ENCODE data around the gene GJA1. TPM values are rescaled to one million over a fixed set of nuclear protein-coding genes. Genes with fewer than 3 reads are reported as not detected.

GJA1 gene
- total and polyA plus RNA-seq, 2 of the 4 experiments (the other 2 are of a cell fraction): 180 to 323 TPM

GRCh38 chr6:121460170-121460569 lies 24.7 kb downstream of the GJA1 start:
- ATAC-seq (ENCODE audit: low read depth) (no peak), DNase-seq (no peak)
- Histone ChIP-seq H4K5ac (ENCODE audit: low read depth, low read length) (no peak overlapping the region), H2BK5ac (ENCODE audit: low read depth, low read length, poor library complexity, severe bottlenecking) (no peak overlapping the region), H3K9me3 (ENCODE audit: control insufficient read depth, insufficient read depth, low read length) (no peaks in the 10 kb centered on the region), H3K4ac (ENCODE audit: low read depth, low read length) (no peak overlapping the region), H3K4me3 (ENCODE audit: insufficient read depth, low read depth, low read length) (no peak overlapping the region), H3K27me3 (ENCODE audit: control insufficient read depth, insufficient read depth, low read length) (no peaks in the 10 kb centered on the region), H3K9ac (ENCODE audit: low read depth, low read length) (no peak overlapping the region), H4K91ac (ENCODE audit: insufficient read depth, low read depth, low read length) (no peak overlapping the region), H4K8ac (ENCODE audit: low read depth in 2 of 2, low read length in 2 of 2) (no peak overlapping the region), H3K56ac (ENCODE audit: extremely low read depth, insufficient read depth, low read length) (no peak overlapping the region), H3K23ac (ENCODE audit: low read depth, low read length) (no peak overlapping the region), H3K4me2 (ENCODE audit: low read depth, low read length) (no peak overlapping the region), H2AFZ (replicated peaks; ENCODE audit: low read length, poor library complexity) (no peak overlapping the region), H3K4me1 (ENCODE audit: control insufficient read depth, insufficient read depth, low read length) (no peaks in the 10 kb centered on the region), H2BK120ac (ENCODE audit: low read depth, low read length) (no peak overlapping the region), H3K36me3 (ENCODE audit: control insufficient read depth, insufficient read depth, low read length) (no peaks in the 10 kb centered on the region), H2BK20ac (ENCODE audit: low read depth, low read length) (no peak overlapping the region), H3K27ac (ENCODE audit: insufficient read depth, low read length) (no peak overlapping the region), H2AK5ac (ENCODE audit: low read depth, low read length) (no peak overlapping the region), H4K20me1 (ENCODE audit: insufficient read depth, low read length) (no peaks in the 10 kb centered on the region), H3K9me1 (ENCODE audit: insufficient read depth, low read length) (no peaks in the 10 kb centered on the region), H3K18ac (ENCODE audit: low read depth, low read length) (no peak overlapping the region), H2AK9ac (replicated peaks; ENCODE audit: low read depth, low read length, poor library complexity) (no peak overlapping the region), H3K79me1 (ENCODE audit: low read depth in 1 of 2, low read length in 2 of 2) (no peaks in the 10 kb centered on the region), H2BK15ac (ENCODE audit: low read depth, low read length) (no peak overlapping the region), H3K14ac (replicated peaks; ENCODE audit: low read depth, low read length) (no peak overlapping the region)
- intact Hi-C loops (cut with micrococcal nuclease): no loop called here
- in situ Hi-C loops (cut with MboI; ENCODE audit: low sequenced_read_pairs): no loop called here
- dilution Hi-C loops (cut with HindIII; ENCODE audit: low sequenced_read_pairs, unreplicated experiment): no loop called here
- WGBS, 2 experiments (ENCODE audit: extremely low coverage in 2 of 2, insufficient read length in 1 of 2): no CpG with 5 or more reads among the region's 2 CpGs
- TF ChIP-seq MAZ (IDR thresholded peaks at IDR 0.05; ENCODE audit: borderline replicate concordance, low read depth, low read length) (no peak), RCOR1 (IDR thresholded peaks at IDR 0.05; ENCODE audit: insufficient replicate concordance, low read length) (no peak), NFE2L2 (IDR thresholded peaks at IDR 0.05; ENCODE audit: low read depth, low read length) (no peak), CTCF (conservative IDR thresholded peaks at IDR 0.05; ENCODE audit: low read depth, low read length) (no peak)
- ChIA-PET CTCF (interaction anchor here (0.6 kb wide), 1 partner anchor 21 kb away, joined by 3 read pairs; no protein-coding TSS in a partner anchor), POLR2A (ENCODE audit: unreplicated experiment) (no interaction called here)
- no TSS peak for BruUV-seq (replicated peaks)

Data from IMR-90 (cell line).